ENCODE data around the gene DERL3. TPM values are rescaled to one million over a fixed set of nuclear protein-coding genes. Genes with fewer than 3 reads are reported as not detected.

The DERL3 gene
- total and polyA plus RNA-seq, 2 of the 13 experiments (the other 11 are each of a cell fraction or from before 2014, with no cell fraction given), result not detected

GRCh38 chr22:23786752-23787599 is 51.8 kb downstream of the DERL3 start, which contains the start of gene SMARCB1 (continued):
- TF ChIP-seq, protein P1, sequence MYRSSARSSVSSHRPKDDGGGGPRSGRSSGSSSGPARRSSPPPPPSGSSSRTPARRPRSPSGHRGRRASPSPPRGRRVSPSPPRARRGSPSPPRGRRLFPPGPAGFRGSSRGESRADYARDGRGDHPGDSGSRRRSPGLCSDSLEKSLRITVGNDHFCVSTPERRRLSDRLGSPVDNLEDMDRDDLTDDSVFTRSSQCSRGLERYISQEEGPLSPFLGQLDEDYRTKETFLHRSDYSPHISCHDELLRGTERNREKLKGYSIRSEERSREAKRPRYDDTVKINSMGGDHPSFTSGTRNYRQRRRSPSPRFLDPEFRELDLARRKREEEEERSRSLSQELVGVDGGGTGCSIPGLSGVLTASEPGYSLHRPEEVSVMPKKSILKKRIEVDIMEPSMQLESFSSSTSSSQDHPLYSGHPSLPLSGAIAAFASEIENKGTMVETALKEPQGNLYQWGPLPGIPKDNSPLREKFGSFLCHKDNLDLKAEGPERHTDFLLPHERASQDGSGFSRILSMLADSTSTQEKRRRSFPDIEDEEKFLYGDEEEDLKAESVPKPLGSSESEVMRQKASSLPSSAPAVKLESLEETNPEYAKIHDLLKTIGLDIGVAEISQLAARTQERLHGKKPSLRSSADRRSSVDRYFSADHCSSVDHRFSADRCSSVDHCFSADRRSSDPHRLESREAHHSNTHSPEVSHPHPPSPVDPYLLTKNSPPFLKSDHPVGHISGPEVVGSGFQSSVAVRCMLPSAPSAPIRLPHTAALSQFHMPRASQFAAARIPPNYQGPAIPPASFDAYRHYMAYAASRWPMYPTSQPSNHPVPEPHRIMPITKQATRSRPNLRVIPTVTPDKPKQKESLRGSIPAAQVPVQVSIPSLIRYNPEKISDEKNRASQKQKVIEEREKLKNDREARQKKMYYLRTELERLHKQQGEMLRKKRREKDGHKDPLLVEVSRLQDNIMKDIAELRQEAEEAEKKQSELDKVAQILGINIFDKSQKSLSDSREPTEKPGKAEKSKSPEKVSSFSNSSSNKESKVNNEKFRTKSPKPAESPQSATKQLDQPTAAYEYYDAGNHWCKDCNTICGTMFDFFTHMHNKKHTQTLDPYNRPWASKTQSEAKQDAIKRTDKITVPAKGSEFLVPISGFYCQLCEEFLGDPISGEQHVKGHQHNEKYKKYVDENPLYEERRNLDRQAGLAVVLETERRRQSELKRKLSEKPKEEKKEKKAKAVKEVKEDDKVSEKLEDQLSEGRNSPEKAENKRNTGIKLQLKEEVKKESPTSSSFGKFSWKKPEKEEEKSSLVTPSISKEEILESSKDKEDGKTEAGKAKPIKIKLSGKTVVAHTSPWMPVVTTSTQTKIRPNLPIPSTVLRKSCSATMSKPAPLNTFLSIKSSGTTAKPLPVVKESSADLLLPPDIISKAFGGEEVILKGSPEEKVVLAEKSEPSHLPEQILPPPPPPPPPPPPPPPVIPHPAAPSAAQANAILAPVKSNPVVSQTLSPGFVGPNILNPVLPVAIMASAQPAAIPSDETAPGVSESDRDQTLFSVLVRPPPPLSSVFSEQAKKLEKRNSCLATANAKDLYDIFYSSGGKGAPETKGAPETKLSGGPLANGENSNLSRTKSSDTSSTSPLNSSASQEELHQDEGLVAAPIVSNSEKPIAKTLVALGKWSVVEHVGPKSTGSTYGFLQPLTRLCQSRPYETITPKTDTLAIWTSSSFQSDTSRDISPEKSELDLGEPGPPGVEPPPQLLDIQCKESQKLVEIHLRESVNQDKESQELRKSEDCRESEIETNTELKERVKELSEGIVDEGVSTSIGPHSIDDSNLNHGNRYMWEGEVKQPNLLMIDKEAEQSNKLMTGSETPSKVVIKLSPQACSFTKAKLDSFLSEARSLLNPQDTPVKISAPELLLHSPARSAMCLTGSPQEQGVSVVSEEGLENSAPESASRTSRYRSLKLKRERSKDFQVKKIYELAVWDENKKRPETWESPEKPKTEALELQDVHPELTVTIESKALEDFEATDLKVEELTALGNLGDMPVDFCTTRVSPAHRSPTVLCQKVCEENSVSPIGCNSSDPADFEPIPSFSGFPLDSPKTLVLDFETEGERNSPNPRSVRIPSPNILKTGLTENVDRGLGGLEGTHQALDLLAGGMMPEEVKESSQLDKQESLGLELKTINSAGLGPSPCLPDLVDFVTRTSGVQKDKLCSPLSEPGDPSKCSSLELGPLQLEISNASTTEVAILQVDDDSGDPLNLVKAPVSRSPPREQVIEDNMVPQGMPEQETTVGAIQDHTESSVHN (CRISPR knock-in tag; IDR thresholded peaks at IDR 0.05), result no peak
- TF ChIP-seq MXD4 (CRISPR knock-in tag; IDR thresholded peaks at IDR 0.05) (no peak), ZNF564 (CRISPR knock-in tag; IDR thresholded peaks at IDR 0.05) (0 out of 2 replicates have a peak, but pooled peaks have one; percentile 59), NFYB (CRISPR knock-in tag; IDR thresholded peaks at IDR 0.05) (no peak), SAP130 (CRISPR knock-in tag; IDR thresholded peaks at IDR 0.05; ENCODE audit: low read depth) (peak; percentile 57), ZBTB7B (CRISPR knock-in tag; IDR thresholded peaks at IDR 0.05) (no peak), ZFP37 (CRISPR knock-in tag; IDR thresholded peaks at IDR 0.05; ENCODE audit: borderline replicate concordance) (no peak), NCOA2 (CRISPR knock-in tag; IDR thresholded peaks at IDR 0.05) (no peak), ZNF572 (CRISPR knock-in tag; IDR thresholded peaks at IDR 0.05) (no peak), KMT2B (CRISPR knock-in tag; IDR thresholded peaks at IDR 0.05) (no peak), HNF4G (IDR thresholded peaks at IDR 0.05; ENCODE audit: borderline replicate concordance, low read depth, low read length) (no peak), HNF4G (CRISPR knock-in tag; IDR thresholded peaks at IDR 0.05; ENCODE audit: borderline replicate concordance, low read depth) (peak; percentile 67; the same call in 1 of the 2 replicates), ZSCAN9 (CRISPR knock-in tag; IDR thresholded peaks at IDR 0.05; ENCODE audit: borderline replicate concordance) (no peak)
- TF ChIP-seq, protein P2, sequence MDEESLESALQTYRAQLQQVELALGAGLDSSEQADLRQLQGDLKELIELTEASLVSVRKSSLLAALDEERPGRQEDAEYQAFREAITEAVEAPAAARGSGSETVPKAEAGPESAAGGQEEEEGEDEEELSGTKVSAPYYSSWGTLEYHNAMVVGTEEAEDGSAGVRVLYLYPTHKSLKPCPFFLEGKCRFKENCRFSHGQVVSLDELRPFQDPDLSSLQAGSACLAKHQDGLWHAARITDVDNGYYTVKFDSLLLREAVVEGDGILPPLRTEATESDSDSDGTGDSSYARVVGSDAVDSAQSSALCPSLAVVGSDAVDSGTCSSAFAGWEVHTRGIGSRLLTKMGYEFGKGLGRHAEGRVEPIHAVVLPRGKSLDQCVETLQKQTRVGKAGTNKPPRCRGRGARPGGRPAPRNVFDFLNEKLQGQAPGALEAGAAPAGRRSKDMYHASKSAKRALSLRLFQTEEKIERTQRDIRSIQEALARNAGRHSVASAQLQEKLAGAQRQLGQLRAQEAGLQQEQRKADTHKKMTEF (CRISPR knock-in tag; IDR thresholded peaks at IDR 0.05), result peak; percentile 65; the same call in 1 of the 2 replicates
- TF ChIP-seq, protein P3, sequence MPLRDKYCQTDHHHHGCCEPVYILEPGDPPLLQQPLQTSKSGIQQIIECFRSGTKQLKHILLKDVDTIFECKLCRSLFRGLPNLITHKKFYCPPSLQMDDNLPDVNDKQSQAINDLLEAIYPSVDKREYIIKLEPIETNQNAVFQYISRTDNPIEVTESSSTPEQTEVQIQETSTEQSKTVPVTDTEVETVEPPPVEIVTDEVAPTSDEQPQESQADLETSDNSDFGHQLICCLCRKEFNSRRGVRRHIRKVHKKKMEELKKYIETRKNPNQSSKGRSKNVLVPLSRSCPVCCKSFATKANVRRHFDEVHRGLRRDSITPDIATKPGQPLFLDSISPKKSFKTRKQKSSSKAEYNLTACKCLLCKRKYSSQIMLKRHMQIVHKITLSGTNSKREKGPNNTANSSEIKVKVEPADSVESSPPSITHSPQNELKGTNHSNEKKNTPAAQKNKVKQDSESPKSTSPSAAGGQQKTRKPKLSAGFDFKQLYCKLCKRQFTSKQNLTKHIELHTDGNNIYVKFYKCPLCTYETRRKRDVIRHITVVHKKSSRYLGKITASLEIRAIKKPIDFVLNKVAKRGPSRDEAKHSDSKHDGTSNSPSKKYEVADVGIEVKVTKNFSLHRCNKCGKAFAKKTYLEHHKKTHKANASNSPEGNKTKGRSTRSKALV (CRISPR knock-in tag; IDR thresholded peaks at IDR 0.05), result no peak
- TF ChIP-seq, protein P4, sequence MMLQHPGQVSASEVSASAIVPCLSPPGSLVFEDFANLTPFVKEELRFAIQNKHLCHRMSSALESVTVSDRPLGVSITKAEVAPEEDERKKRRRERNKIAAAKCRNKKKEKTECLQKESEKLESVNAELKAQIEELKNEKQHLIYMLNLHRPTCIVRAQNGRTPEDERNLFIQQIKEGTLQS (CRISPR knock-in tag; IDR thresholded peaks at IDR 0.05), result 0 out of 2 replicates have a peak, but pooled peaks have one; percentile 10
- TF ChIP-seq, protein P5, sequence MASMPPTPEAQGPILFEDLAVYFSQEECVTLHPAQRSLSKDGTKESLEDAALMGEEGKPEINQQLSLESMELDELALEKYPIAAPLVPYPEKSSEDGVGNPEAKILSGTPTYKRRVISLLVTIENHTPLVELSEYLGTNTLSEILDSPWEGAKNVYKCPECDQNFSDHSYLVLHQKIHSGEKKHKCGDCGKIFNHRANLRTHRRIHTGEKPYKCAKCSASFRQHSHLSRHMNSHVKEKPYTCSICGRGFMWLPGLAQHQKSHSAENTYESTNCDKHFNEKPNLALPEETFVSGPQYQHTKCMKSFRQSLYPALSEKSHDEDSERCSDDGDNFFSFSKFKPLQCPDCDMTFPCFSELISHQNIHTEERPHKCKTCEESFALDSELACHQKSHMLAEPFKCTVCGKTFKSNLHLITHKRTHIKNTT (CRISPR knock-in tag; IDR thresholded peaks at IDR 0.05), result no peak
